Neural cell (in vitro differentiated cells): Measurements from ENCODE around the gene BNC1. TPM values are rescaled to one million over a fixed set of nuclear protein-coding genes. Genes with fewer than 3 reads are reported as not detected.
"Not testable (repeated sequence)": the region's sequence is repeated elsewhere in the genome, so short reads cannot be mapped to it uniquely, and the experiment has no call there.

Experiments
- H2AFZ ChIP-seq: fragments of 200-600, 300-800 bp; sonication (generic), shearing (Covaris generic); 2 replicates; pipeline ENCODE4 v1.6.0; 2014; ENCODE audit warnings: low read depth, mild to moderate bottlenecking, antibody characterized with exemption, low read length, moderate library complexity
- H3F3A ChIP-seq: fragments of 200-600 bp; shearing (Covaris generic); 2 replicates; pipeline ENCODE4 v1.6.1; 2016; ENCODE audit warnings: mild to moderate bottlenecking, moderate library complexity, mixed read lengths, antibody characterized with exemption, low read length; ENCODE audit not compliant: insufficient read depth, poor library complexity, severe bottlenecking
- H3K27ac ChIP-seq: fragments of 200-600, 300-800 bp; sonication (generic), shearing (Covaris generic); 2 replicates; pipeline ENCODE4 v1.5.1; 2014; ENCODE audit warnings: mild to moderate bottlenecking, low read length, moderate library complexity
- H3K27me3 ChIP-seq: fragments of 300-800, 200-600 bp; sonication (generic), shearing (Covaris generic); 2 replicates; pipeline ENCODE4 v1.6.0; 2014; ENCODE audit warnings: mild to moderate bottlenecking, low read depth, low read length, moderate library complexity; ENCODE audit not compliant: insufficient read depth
- H3K36me3 ChIP-seq: fragments of 300-800, 200-600 bp; sonication (generic), shearing (Covaris generic); 2 replicates; pipeline ENCODE4 v1.5.1; 2014; ENCODE audit warnings: mild to moderate bottlenecking, antibody characterized with exemption, low read length, moderate library complexity; ENCODE audit not compliant: insufficient read depth
- H3K4me2 ChIP-seq: fragments of 300-800, 200-600 bp; sonication (generic), shearing (Covaris generic); 2 replicates; pipeline ENCODE4 v1.6.0; 2014; ENCODE audit warnings: mild to moderate bottlenecking, low read length
- H3K4me3 ChIP-seq: fragments of 300-800, 200-600 bp; sonication (generic), shearing (Covaris generic); 2 replicates; pipeline ENCODE4 v1.5.1; 2014; ENCODE audit warnings: mild to moderate bottlenecking, low read length, moderate library complexity
- H3K79me2 ChIP-seq: fragments of 200-600 bp; shearing (Covaris generic); replicated peaks from 2 replicates; pipeline ENCODE4 v1.6.0; 2014; ENCODE audit warnings: mild to moderate bottlenecking, low read length, moderate library complexity; ENCODE audit not compliant: insufficient read depth
- H3K9ac ChIP-seq: fragments of 300-800, 200-600 bp; sonication (generic), shearing (Covaris generic); 2 replicates; pipeline ENCODE4 v1.6.1; 2016; ENCODE audit warnings: mild to moderate bottlenecking, low read length, mixed read lengths
- H3K9me2 ChIP-seq: fragments of 200-600 bp; shearing (Covaris generic); 2 replicates; pipeline ENCODE4 v1.6.1; 2016; ENCODE audit warnings: mild to moderate bottlenecking, low read length, mixed read lengths; ENCODE audit not compliant: insufficient read depth
- H3K9me3 ChIP-seq: fragments of 200-600, 300-800 bp; sonication (generic), shearing (Covaris generic); 2 replicates; pipeline ENCODE4 v1.6.1; 2016; ENCODE audit warnings: mild to moderate bottlenecking, mixed run types, low read length, moderate library complexity, mixed read lengths
- H4K20me1 ChIP-seq: fragments of 200-600 bp; shearing (Covaris generic); 2 replicates; pipeline ENCODE4 v1.6.1; 2016; ENCODE audit warnings: mild to moderate bottlenecking, mixed run types; ENCODE audit not compliant: insufficient read depth
- CTCF ChIP-seq: fragments of 450-650 bp; IDR thresholded peaks from 2 replicates; pipeline ENCODE4 v1.5.1; 2014; ENCODE audit warnings: antibody characterized with exemption, mild to moderate bottlenecking, moderate library complexity; ENCODE audit not compliant: poor library complexity, severe bottlenecking
- EP300 ChIP-seq: fragments of 450-650 bp; conservative IDR thresholded peaks from 2 replicates; pipeline ENCODE4 v1.6.1; 2014; ENCODE audit warnings: antibody characterized with exemption, mild to moderate bottlenecking, moderate library complexity; ENCODE audit not compliant: poor library complexity, severe bottlenecking
- EZH2 ChIP-seq: fragments of 200-600, 300-800 bp; shearing (Covaris generic), sonication (generic); IDR thresholded peaks from 2 replicates; pipeline ENCODE4 v1.6.1; 2014; ENCODE audit warnings: antibody characterized with exemption, low read length, borderline replicate concordance, mild to moderate bottlenecking; ENCODE audit not compliant: insufficient read depth, poor library complexity, severe bottlenecking
- MXI1 ChIP-seq: fragments of 450-650 bp; conservative IDR thresholded peaks from 2 replicates; pipeline ENCODE4 v1.6.1; 2014; ENCODE audit warnings: antibody characterized with exemption, mild to moderate bottlenecking; ENCODE audit not compliant: poor library complexity, severe bottlenecking
- POLR2AphosphoS5 ChIP-seq: IDR thresholded peaks from 2 replicates; pipeline ENCODE4 v1.6.1; 2012
- RAD21 ChIP-seq: fragments of 450-650 bp; conservative IDR thresholded peaks from 2 replicates; pipeline ENCODE4 v1.6.1; 2014; ENCODE audit warnings: antibody characterized with exemption, mild to moderate bottlenecking, moderate library complexity
- REST ChIP-seq: IDR thresholded peaks from 2 replicates; pipeline ENCODE4 v1.6.1; 2012; ENCODE audit warnings: borderline replicate concordance
- SMC3 ChIP-seq: fragments of 450-650 bp; conservative IDR thresholded peaks from 2 replicates; pipeline ENCODE4 v1.6.1; 2014; ENCODE audit warnings: antibody characterized with exemption, mild to moderate bottlenecking, moderate library complexity; ENCODE audit not compliant: poor library complexity
- TAF1 ChIP-seq: IDR thresholded peaks from 2 replicates; pipeline ENCODE4 v1.6.1; 2012; ENCODE audit warnings: low read depth
- polyA plus RNA-seq: library from polyadenylated mRNA; depleted of rRNA; stranded (reverse); fragments of >200 nt; gene quantifications from 2 replicates; pipeline ENCODE4 v1.2.3, GENCODE V29; 2014

BNC1 gene
- polyA plus RNA-seq, 1 donor from 2014 or later, result not detected

- Histone ChIP-seq H3K36me3 (no peaks in the 10 kb centered on the region), H3K9me2 (no peaks in the 10 kb centered on the region), H3K79me2 (no peaks in the 10 kb centered on the region), H3K27ac (no peak overlapping the region), H3F3A (no peaks in the 10 kb centered on the region), H2AFZ (no peak overlapping the region), H3K4me3 (no peak overlapping the region), H3K4me2 (no peak overlapping the region), H4K20me1 (no peaks in the 10 kb centered on the region), H3K27me3 (no peaks in the 10 kb centered on the region), H3K9ac (no peak overlapping the region), H3K9me3 (no peaks in the 10 kb centered on the region)
- TF ChIP-seq RAD21 (no peak), POLR2AphosphoS5 (no peak), MXI1 (no peak), REST (no peak), EP300 (no peak), CTCF (no peak), SMC3 (no peak), EZH2 (no peak), TAF1 (no peak)
These were observed 16.3 kb downstream of the BNC1 start for GRCh38 chr15:83268147-83268546.

- Histone ChIP-seq H3K36me3 (no peaks in the 10 kb centered on the region), H3K9me3 (no peaks in the 10 kb centered on the region), H2AFZ (no peak overlapping the region), H3K27me3 (no peaks in the 10 kb centered on the region), H3K4me3 (no peak overlapping the region), H3K79me2 (no peaks in the 10 kb centered on the region), H3K9ac (no peak overlapping the region), H3K9me2 (no peaks in the 10 kb centered on the region), H4K20me1 (no peaks in the 10 kb centered on the region), H3K27ac (no peak overlapping the region), H3F3A (no peaks in the 10 kb centered on the region), H3K4me2 (no peak overlapping the region)
- no peak for TF ChIP-seq CTCF
- no peak for TF ChIP-seq EZH2
- no peak for TF ChIP-seq SMC3
- TF ChIP-seq EP300, result no peak
These were observed 21.7 kb downstream of the BNC1 start for GRCh38 chr15:83262594-83263315.

GRCh38 chr15:83262181-83262580 lies 22.3 kb downstream of the BNC1 start:
- H2AFZ ChIP-seq, H3K79me2 ChIP-seq, H3K9me3 ChIP-seq, H3K27me3 ChIP-seq, H3K27ac ChIP-seq, H3K4me3 ChIP-seq, H4K20me1 ChIP-seq, H3K36me3 ChIP-seq, H3K4me2 ChIP-seq, H3K9me2 ChIP-seq, H3K9ac ChIP-seq, H3F3A ChIP-seq: not testable (repeated sequence)
